Measurements from ENCODE around the gene MYEOV.

GRCh38 chr11:69269926-69270697 is 23.8 kb upstream of the MYEOV start:
- TF ChIP-seq CTCF (IDR thresholded peaks at IDR 0.05) (no peak), POLR2AphosphoS5 (IDR thresholded peaks at IDR 0.05) (no peak)
